ENCODE results near the gene HOXA6.

- TF ChIP-seq CBX3 (IDR thresholded peaks at IDR 0.05; ENCODE audit: low read depth) (no peak), CTCF (IDR thresholded peaks at IDR 0.05 in 2 of 3, conservative IDR thresholded peaks at IDR 0.05 in 1 of 3; ENCODE audit: borderline replicate concordance in 1 of 3, insufficient read depth in 1 of 3, low read depth in 2 of 3, low read length in 2 of 3) (no peak), POLR2A (IDR thresholded peaks at IDR 0.05; ENCODE audit: borderline replicate concordance, extremely low read depth, insufficient read depth, insufficient read length) (no peak), JUND (IDR thresholded peaks at IDR 0.05) (no peak), RAD21 (IDR thresholded peaks at IDR 0.05; ENCODE audit: low read depth) (no peak), EZH2 (IDR thresholded peaks at IDR 0.05) (no peak), SIN3A (IDR thresholded peaks at IDR 0.05; ENCODE audit: low read depth) (0 out of 2 replicates have a peak, but pooled peaks have one; percentile 26)
- TF ChIP-seq, protein P1, sequence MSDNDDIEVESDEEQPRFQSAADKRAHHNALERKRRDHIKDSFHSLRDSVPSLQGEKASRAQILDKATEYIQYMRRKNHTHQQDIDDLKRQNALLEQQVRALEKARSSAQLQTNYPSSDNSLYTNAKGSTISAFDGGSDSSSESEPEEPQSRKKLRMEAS (IDR thresholded peaks at IDR 0.05): no peak; the same call in 1 of the 2 replicates
Observed at GRCh38 chr7:27112955-27113949, 34.3 kb downstream of the HOXA6 start.

Measured in HCT116 (cell line).